GM18907 (cell line): ENCODE measurements around the gene HSD17B8.

ENCODE experiments used
- ATAC-seq: cut with Tn5 transposase; IDR thresholded peaks from one replicate; pipeline ENCODE4 v1.9.1; 2021; ENCODE audit warnings: mild to moderate bottlenecking, moderate library complexity; ENCODE audit not compliant: unreplicated experiment

The HSD17B8 gene

DNA sequence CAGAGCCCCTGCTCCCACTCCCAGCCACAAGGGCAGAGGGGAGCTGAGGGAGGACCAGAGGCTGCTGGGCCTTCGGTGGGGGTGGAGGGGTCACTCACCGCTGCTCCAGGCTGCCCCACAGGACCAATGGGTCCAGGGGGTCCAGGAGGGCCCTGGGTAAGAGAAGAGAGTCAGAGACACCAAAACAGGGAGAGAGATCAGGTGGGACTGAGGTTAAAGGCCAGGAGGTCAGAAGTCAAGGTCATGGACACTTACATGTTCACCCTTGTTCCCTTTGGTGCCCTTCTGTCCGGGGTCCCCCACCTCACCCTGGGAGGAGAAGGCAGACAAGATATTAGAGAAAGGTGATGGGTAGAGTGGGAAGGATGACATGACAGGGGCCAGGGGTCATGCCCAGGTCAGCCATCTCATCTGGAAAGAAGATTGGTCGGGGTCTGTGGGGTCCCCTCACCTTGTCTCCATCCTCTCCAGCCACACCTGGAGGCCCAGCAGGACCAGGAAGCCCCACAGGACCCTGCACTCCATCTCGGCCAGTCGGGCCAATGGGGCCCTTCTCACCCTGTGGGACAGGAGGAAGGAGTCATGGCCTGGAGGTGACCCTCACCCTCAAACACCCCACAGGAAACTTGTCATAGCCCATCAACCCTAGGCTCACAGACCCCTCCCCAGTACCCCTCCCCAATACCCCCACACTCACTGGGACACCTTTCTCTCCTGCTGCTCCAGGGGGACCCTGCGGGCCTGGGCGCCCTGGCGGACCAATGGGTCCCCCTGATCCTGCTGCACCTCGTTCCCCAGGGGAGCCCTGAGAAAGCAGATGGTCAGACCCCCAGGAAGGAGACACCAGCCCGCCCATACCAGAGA, 33.2 kb upstream of the HSD17B8 start:
- no peak for ATAC-seq

DNA sequence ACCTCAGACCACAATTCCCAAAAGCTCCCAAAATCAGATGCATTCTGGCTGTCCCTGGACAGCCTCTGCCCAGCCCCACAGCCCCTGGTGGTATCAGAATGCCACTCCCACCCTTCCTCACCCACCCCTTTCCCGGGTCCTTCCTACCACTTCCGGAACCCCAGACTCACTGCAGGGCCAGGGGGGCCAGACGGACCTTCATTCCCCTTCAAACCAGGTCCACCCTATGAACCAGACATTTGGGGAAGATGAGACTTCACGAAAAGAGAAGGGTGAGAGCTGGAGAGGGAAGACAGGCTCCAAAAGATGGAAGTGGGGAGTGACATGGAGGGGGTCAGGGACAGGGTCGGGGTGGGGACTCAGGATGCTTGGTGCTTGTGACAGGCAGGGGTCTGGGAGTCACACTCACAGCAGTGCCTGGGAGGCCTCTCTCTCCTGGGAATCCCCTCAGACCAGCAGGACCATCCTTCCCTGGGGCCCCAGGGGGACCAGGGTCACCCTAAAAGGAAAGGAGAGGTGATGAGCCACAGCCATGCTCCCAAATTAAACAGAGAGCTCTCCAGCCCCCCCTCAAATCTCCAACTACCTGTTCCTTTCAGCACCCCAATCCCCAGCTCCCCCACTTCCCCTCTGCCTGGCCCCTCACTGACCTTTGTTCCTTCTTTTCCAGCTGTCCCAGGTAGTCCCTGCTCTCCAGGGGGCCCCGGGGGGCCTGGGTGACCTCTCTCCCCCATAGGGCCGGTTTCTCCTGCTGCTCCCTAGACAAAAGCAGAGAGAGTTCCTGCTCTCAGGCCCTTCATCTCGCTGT, 32.4 kb upstream of the HSD17B8 start:
- no peak for ATAC-seq

DNA sequence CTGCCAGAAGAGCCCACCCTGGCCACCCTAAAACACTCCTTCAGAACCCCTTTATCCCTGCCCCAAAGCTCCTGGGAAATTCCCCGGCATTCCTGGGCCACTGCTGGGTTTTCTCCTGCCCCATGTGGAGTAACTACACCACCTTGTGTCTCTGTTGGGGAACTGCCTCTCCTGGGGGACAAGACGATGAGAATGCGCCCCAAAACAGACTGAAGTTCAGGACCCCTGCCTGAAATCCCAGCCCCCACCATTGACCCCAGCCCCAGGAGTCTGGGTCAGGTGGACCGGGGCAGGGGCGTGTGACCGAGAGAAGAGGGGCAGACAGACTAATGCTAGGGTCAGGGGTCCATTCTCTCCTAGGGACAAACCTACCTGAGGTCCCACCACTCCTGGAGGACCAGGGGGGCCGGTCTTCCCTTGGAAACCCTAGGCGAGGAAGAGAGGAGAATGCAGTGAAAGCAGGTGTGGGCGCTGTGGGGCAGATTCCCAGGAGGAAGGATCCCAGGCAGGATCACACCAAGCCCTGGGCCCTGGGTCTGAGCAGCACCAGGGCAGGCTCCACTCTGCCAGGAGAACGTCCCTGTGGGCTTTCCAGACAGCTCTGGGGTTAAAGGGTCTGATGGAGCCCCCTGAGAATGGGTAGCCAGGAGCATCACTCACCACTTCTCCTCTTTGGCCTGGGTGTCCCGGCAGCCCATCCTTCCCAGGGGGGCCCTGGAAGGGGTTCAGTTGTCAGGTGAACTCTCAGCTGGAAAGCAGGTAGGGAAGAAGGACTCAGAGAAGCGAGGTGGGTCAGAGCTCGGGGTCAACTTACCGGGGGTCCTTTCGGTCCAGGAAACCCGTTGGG, 31.5 kb upstream of the HSD17B8 start:
- ATAC-seq: no peak

DNA sequence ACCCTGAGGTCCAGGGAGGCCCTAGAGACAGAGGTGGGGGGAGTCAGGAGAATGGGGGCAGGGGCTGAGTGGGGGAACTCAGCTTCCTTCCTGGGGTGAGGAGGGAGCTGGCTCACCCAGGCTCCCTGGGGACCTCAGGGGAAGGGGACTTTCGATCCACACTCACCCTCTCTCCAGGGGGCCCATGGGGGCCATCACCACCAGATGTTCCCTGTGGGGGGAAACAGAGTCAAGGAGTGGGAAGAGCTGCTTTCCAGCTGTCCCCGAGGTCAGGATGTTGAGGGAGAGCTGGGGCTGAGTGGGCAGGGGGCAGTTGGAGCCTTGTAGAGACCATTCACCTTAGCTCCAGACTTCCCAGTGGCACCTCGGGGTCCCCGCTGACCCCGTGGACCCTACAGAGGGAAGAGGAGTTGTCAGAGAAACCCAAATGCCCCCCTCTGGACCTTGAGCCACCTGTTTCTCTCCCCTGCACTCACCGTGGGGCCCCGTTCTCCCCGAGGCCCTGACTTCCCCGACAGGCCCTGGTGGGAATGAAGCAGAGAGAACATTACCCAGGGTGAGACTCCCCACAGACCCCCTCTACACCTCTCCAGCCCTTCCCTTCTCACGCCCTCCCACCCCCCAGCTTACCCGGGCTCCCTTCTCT, 30.8 kb upstream of the HSD17B8 start:
- no peak for ATAC-seq

DNA sequence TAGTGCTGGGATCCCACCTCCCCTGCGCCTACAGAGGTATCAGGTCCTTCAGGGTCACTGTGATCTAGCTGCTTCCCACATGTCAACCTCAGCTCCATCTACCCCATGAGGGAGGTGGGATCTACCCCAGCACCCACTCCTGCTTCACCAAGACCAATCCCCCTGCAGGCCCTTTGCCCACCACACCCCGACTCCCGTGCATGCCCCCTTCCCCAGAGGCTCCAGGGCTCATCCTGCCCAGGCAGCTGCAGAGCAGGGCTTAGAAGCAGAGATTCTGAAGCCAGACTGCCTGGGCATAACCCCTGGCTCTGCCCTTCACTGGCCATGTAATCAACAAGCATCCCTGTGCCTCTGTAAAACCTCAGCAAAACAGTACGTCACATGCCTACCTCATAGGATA, 29.7 kb upstream of the HSD17B8 start:
- ATAC-seq: no peak

DNA sequence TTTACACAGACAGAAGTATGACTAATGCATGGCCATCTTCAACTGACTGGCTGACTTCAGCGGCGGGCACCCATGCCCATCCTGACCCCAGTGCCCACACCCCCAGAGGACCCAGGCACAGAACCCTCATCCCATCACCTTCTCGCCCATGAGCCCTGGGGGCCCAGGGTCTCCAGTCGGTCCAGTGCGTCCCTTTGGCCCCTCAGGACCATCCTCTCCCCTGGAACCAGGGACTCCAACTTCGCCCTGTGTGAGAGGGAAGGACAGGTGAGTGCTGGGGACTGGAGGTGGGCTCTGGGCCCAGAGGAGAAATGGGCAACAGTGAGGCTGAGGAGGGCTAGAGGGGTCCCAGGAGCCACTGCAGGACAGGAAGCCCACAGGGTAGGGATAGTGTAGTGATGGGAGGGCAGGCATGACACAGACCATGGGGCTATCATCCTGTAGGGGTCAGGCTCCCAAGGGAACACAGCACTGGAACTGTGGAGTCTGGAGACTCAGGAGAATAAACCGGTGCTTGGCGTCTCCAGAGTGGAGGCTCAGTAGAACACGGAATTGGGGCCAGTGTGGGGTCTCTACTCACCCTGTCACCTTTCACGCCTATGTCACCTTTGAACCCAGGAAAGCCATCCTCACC, 28.9 kb upstream of the HSD17B8 start:
- ATAC-seq: no peak

DNA sequence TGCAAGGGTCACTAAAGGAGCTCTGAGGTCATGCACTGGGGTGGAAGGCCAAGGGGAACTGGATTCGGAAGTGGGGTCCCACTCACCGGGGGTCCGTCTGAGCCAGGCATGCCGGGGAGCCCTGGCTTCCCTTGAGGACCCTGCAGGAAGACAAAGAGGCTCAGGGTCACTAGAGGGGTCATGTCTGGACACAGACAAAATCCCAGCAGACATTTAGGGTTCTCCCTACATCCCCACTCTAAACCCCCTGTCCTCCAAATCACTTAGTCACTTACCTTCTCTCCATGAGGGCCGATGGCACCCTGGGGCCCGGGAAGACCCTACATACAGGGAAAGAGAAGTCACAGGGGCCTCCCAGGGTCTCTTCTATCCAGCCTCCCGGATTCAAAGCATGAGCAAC, 27.5 kb upstream of the HSD17B8 start:
- no peak for ATAC-seq

DNA sequence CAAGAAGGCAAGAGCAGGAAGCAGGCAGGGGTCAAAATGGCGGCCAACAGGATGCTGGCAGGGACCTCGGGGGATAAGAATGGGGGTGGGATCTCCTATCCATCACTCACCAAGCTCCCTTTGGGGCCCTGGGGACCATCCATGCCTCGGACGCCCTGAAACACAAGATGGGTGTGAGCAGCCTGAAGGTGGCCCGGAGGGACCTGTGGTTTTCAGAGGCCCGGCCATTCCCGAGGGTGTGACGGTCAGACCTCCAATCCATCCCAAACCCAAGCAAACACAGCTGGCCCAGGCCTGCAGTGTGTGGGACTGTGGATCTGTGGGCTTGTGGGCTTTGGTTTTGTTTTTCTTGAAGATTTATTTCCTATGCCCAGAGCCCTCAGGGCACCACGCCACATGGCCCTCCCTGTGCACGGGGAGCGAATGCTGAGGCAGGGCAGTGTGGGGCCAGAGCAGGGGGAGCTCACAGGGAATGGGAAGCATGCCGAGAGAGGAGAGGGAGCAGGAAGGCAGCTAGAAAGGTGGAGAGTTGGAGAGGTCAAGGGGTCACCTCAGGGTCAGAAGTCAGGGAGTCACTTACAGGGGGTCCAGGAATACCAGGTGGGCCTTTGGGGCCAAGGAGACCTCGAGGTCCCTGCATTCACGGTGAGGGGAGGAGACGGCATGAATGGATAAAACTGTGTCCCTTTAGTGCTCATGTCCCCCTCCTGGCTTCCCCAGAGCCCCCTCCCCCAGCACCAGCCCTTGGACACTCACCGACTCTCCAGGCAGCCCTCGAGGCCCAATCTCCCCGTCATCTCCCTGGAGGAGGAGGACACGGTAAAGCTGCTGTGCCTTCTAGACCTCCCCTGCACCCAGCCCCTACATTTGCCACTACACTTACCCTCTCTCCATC, 26.7 kb upstream of the HSD17B8 start:
- ATAC-seq: no peak

DNA sequence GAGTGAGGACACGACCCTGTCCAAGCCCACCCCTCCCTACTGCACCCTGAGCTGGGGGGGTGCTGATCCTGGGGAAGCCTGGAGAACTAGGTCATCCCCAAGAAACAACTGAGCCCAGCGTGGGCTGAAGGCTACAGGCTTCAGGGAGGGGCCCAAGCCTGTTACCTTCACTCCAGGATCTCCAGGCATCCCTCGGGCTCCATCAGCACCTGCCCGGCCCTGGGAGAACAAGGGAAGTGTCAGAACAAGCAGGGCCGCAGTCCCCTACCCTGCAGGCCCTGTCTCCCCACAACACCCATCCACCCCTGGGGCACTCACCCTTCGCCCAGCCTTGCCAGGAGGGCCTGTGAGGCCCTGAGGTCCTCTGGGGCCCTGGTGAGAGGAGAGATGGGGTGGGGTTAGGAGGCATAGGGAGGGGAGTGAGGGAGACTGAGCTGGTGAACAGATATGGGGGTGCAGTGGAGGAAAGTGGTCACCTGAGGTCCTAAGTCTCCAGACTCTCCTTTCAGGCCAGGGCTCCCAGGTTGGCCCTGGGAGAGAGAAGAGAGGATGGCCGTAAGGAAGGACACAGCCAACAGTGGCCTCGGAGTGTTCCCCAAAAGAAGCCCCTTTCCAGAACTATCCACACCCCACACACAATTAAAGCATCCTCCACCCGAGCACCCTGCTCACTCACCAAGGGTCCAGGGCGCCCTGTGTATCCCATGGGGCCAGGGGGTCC, 25.5 kb upstream of the HSD17B8 start:
- no peak for ATAC-seq

DNA sequence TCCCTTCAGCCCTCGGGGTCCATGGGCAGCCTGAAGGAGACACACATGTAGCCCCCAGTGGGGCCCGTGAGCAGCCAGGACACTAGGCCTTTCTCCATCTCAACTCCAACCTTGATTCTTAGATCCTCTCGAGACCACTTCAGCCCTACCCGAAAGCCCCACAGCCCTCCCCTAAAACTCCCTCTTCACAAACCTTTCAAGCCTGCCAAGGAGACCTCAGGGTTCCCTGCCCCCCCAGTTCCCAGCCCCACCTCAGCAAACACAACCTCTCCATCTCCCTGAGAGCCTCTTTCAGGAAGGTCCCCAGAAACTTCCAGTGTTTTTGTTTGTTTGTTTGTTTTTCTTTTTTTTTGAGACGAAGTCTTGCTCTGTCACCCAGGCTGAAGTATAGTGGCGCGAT, 23.3 kb upstream of the HSD17B8 start:
- no peak for ATAC-seq

DNA sequence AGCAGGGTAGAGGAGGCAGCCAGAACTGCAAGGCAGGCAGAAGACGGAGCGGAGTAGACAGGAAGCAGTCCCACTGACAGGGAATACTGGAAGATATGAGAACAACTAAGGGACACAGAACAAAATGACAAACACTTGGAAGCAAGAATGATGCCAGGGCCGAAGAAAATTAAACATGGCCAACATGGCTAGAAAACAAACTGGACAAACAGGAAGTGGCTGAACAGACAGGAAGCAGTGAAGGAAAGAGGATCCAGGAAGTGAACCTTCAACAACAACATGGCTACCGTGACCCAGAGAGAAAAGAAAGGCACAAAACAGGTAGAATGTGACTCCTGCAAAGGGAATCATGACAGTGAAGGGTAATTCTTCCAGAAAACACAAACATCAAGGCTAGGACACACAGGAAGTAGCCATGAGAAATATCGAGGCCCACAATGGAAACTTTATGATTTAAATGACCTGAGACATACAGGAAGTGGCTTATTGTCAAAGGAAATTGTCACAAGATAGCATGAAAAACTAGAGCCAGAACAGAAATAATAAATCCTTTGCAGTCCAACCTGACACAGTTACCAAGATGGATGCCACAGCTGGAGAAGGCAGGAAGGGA, 21.3 kb upstream of the HSD17B8 start:
- ATAC-seq: no peak

DNA sequence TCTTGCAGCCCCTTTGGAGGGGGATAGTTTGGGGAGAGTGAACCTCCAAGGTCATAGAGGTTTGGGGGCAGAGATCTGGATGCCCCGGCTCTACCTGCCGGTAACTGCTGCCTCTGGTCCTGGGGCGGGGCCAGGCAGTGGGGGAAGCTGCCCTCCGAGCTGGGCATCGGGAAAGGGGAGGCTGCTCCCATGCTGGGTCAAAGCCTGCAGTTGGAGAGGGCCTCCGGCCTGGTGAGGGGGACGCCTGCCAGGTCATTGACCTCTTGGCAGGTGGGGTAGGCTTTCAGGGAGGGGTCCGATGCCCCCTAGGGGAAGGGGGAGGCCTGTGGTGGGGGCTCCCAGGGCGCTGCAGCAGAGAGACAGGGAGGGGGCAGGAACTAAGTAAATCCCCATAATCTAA, 19.3 kb upstream of the HSD17B8 start:
- ATAC-seq: no peak

DNA sequence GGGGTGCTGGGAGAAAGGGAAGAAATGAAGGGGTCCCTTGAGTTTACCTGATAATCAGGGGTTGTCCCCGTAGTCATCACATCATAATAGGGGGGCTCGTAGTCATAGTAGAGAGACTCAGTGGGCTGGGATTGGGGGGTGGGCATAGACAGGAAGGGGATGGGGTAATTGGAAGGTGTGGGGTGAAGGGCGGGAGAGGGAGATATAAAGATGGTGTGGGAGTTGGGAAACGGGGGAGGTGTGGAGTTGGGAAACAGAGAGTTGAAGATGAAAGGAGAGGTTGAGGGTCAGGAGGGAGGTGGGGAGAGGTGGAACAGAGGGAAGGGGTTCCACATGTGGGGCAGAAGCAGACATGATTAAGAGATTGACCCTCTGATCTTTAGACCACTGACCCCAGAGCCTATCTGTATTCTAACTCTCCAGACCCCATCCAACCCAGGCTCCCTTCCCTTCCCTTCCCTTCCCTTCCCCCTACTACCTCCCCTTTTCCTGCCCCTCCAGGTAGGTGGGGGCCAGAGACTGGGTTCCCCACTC, 18.7 kb upstream of the HSD17B8 start:
- no peak for ATAC-seq

DNA sequence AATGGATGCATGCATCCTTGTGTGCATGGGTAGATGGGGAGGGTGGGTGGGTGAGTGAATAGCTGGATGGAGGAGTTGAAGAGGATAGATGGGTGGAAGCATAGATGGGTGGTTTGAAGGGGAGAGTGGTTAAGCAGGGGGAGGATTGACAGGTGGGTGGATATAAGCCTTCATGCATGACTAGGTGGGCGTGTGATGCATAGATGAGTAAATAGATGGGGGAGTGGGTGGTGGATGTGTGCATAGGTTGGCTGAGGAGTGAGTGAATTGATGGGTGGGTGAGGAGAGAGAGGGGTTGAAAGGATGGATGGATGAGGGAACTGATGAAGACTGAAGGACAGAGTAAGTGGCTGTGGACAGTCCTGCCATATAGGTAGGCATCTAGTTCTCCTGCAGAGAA, 16.6 kb upstream of the HSD17B8 start:
- ATAC-seq: no peak

DNA sequence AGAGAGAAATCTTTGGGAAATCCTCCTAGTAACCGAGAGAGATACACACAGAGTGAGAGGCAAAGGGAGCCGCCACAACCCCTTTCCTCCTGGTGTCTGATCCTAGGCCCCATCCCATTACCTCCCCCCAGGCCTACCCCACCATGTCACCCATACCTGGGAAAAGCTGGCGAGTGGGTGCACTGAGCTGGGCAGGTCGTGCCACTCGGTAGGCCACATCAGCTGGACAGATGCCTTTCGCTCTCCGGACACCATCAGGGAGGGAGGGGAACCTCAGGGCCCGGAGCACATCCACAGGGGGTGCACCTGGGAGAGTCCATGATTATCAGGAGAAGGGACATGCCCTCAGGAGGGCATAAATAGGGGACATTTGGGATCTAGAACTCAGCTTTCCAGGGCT, 15.3 kb upstream of the HSD17B8 start:
- ATAC-seq: no peak

DNA sequence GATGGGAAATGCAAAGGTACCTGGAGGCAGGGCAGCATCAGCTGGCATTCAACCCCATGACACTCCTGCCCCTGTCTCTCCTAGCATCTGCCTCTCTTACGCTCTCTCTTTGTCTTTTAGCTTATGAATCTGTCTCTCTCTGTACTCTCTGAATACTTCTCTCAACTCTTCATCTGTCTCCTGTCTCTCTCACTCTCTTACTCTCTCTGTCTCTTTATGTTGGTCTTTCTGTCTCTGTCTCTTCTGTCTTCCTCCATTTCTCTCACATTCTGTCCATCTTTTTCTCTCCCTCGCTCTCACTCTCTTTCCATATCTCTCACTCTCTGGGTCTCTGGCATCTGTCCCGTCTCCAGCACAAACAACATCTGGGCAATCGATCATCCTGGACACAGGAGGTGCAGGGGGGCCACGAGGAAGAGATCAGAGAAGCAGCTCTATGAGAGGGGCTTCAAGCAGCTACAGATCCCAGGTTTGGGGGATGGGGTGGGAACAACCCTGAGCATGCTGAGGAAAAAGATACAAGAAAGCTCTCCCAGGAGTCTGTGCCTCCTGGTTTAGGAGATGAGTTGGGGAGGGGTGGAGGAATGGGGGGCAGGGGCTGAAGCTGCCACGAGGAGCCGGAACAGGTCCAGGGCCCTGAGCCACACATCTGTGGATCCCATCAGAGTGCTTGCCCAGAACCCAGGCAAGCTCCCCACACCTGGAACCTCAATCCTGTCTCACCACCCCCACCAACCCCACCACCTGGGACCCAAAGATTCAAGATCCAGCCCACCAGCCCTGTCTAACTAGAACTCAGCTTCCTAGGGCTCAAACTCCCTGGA, 14.6 kb upstream of the HSD17B8 start:
- no peak for ATAC-seq

DNA sequence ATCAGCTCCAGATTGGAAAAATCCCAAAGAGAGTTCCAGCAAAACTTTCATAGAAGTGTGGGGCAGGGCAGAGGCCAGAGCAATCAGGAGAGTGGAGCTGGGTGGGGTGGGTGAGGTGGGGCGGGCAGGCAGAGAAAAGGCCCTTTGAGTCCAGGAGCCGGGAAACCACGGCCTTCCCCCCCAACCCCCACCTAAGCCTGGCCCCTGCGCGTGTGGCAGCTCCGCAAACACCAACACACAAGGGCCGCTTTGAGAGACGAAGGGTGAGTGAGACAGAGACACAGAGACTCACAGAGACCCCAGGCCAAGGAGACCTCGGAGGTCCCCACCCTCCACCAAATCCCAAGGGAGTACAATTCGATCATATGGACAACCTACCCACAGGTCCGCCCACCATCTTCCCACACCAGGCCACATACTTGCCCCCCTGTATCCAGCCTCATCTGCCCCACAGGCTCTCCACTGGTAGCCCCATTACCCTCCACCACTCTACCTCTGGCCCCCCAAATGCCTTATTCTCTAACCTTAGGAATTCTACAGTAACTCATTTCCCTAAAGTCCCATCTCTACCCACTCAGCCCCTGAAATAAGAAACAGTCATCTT, 13.8 kb upstream of the HSD17B8 start:
- ATAC-seq: no peak
